ENCODE results near the gene UNCX.
"Not testable (repeated sequence)": the region's sequence is repeated elsewhere in the genome, so short reads cannot be mapped to it uniquely, and the experiment has no call there.

UNCX gene

GRCh38 chr7:1279895-1280294, 47.2 kb downstream of the UNCX start:
- DNase-seq: not testable (repeated sequence)

- DNase-seq: no peak
Measured at GRCh38 chr7:1281068-1281467, 48.4 kb downstream of the UNCX start.

- DNase-seq: no peak
Measured at GRCh38 chr7:1282679-1283078, 50.0 kb downstream of the UNCX start.

GRCh38 chr7:1283337-1283736, 50.7 kb downstream of the UNCX start:
- DNase-seq: no peak

GRCh38 chr7:1283941-1284742, 51.5 kb downstream of the UNCX start:
- no peak for DNase-seq

GRCh38 chr7:1284743-1285458, 52.2 kb downstream of the UNCX start:
- no peak for DNase-seq

GRCh38 chr7:1285556-1286301, 53.1 kb downstream of the UNCX start:
- no peak for DNase-seq

Data from activated CD4-positive, alpha-beta T cell treated with anti-CD3 and anti-CD28 coated beads, Interleukin-2, Interleukin-6, amounts not matched to agents 100 ng/mL and 50 ng/mL, durations not matched to agents 16 hours and 8 hours (primary cell).